ENCODE measurements around the gene UBA5.
A peak's percentile ranks its signal among the peaks of the same experiment; 100 is the strongest.

UBA5 gene

GRCh38 chr3:132654190-132654589, 5.9 kb upstream of the UBA5 start (continued):
- TF ChIP-seq PATZ1 (CRISPR knock-in tag; IDR thresholded peaks at IDR 0.05; ENCODE audit: borderline replicate concordance) (peak; percentile 85), ZNF70 (CRISPR knock-in tag; IDR thresholded peaks at IDR 0.05) (no peak), CREB5 (CRISPR knock-in tag; IDR thresholded peaks at IDR 0.05; ENCODE audit: low read depth) (peak; percentile 85), ESRRG (CRISPR knock-in tag; IDR thresholded peaks at IDR 0.05) (peak; percentile 95), ARNTL (CRISPR knock-in tag; IDR thresholded peaks at IDR 0.05; ENCODE audit: borderline replicate concordance, low read depth) (no peak)

GRCh38 chr3:132654721-132655120, 5.4 kb upstream of the UBA5 start:
- no peak for ATAC-seq
- TF ChIP-seq CSRNP3 (CRISPR knock-in tag; IDR thresholded peaks at IDR 0.05) (no peak), POU6F1 (CRISPR knock-in tag; IDR thresholded peaks at IDR 0.05; ENCODE audit: borderline replicate concordance, low read depth) (no peak), CSDC2 (CRISPR knock-in tag; IDR thresholded peaks at IDR 0.05) (no peak), ZFP3 (CRISPR knock-in tag; IDR thresholded peaks at IDR 0.05) (no peak), CREB5 (CRISPR knock-in tag; IDR thresholded peaks at IDR 0.05; ENCODE audit: low read depth) (no peak), ESRRG (CRISPR knock-in tag; IDR thresholded peaks at IDR 0.05) (no peak), ZNF8 (CRISPR knock-in tag; IDR thresholded peaks at IDR 0.05) (no peak), ZNF70 (CRISPR knock-in tag; IDR thresholded peaks at IDR 0.05) (no peak), ZNF565 (CRISPR knock-in tag; conservative IDR thresholded peaks at IDR 0.05; ENCODE audit: low read depth) (no peak), BACH2 (CRISPR knock-in tag; IDR thresholded peaks at IDR 0.05; ENCODE audit: borderline replicate concordance) (no peak), TOX (CRISPR knock-in tag; IDR thresholded peaks at IDR 0.05; ENCODE audit: borderline replicate concordance) (no peak), GLIS3 (CRISPR knock-in tag; IDR thresholded peaks at IDR 0.05) (no peak), PATZ1 (CRISPR knock-in tag; IDR thresholded peaks at IDR 0.05; ENCODE audit: borderline replicate concordance) (no peak)

GRCh38 chr3:132655471-132655870, 4.7 kb upstream of the UBA5 start:
- ATAC-seq = no peak
- TF ChIP-seq TOX (CRISPR knock-in tag; IDR thresholded peaks at IDR 0.05; ENCODE audit: borderline replicate concordance) = no peak
- TF ChIP-seq ZNF70 (CRISPR knock-in tag; IDR thresholded peaks at IDR 0.05) = no peak
- TF ChIP-seq ISL1 (CRISPR knock-in tag; IDR thresholded peaks at IDR 0.05) = no peak
- no peak for TF ChIP-seq CSDC2 (CRISPR knock-in tag; IDR thresholded peaks at IDR 0.05)
- TF ChIP-seq PPARA (CRISPR knock-in tag; IDR thresholded peaks at IDR 0.05; ENCODE audit: borderline replicate concordance) = no peak
- TF ChIP-seq SNAI2 (CRISPR knock-in tag; IDR thresholded peaks at IDR 0.05) = no peak
- TF ChIP-seq ZFP30 (CRISPR knock-in tag; IDR thresholded peaks at IDR 0.05) = no peak
- no peak for TF ChIP-seq TCF4 (CRISPR knock-in tag; IDR thresholded peaks at IDR 0.05; ENCODE audit: borderline replicate concordance)
- no peak for TF ChIP-seq POU6F1 (CRISPR knock-in tag; IDR thresholded peaks at IDR 0.05; ENCODE audit: borderline replicate concordance, low read depth)
- no peak for TF ChIP-seq GLIS3 (CRISPR knock-in tag; IDR thresholded peaks at IDR 0.05)
- no peak for TF ChIP-seq ARNTL (CRISPR knock-in tag; IDR thresholded peaks at IDR 0.05; ENCODE audit: borderline replicate concordance, low read depth)
- TF ChIP-seq OSR1 (CRISPR knock-in tag; IDR thresholded peaks at IDR 0.05) = no peak
- TF ChIP-seq ESRRG (CRISPR knock-in tag; IDR thresholded peaks at IDR 0.05) = no peak
- TF ChIP-seq ZC3H10 (CRISPR knock-in tag; IDR thresholded peaks at IDR 0.05) = no peak

Measured in SK-N-SH treated with all-trans-retinoic acid at 6 μM for 48 hours (cell line).